Ishikawa (cell line): ENCODE measurements around the gene RAB11FIP4.

ENCODE experiments used
- CEBPB ChIP-seq: IDR thresholded peaks from 2 replicates; pipeline ENCODE4 v1.6.1; 2012
- EGR1 ChIP-seq: IDR thresholded peaks from 2 replicates; pipeline ENCODE4 v1.6.1; 2012
- EP300 ChIP-seq: IDR thresholded peaks from 2 replicates; pipeline ENCODE4 v1.6.1; 2012; ENCODE audit warnings: borderline replicate concordance
- FOXM1 ChIP-seq: IDR thresholded peaks from 2 replicates; pipeline ENCODE4 v1.6.1; 2012; ENCODE audit warnings: low read depth, borderline replicate concordance
- MAX ChIP-seq: IDR thresholded peaks from 2 replicates; pipeline ENCODE4 v1.6.1; 2012
- RAD21 ChIP-seq: IDR thresholded peaks from 2 replicates; pipeline ENCODE4 v1.6.1; 2012; ENCODE audit warnings: low read depth
- REST ChIP-seq: IDR thresholded peaks from 2 replicates; pipeline ENCODE4 v1.6.1; 2012; ENCODE audit warnings: low read depth, mild to moderate bottlenecking
- TAF1 ChIP-seq: IDR thresholded peaks from 2 replicates; pipeline ENCODE4 v1.6.1; 2012; ENCODE audit warnings: low read depth, mild to moderate bottlenecking
- TEAD4 ChIP-seq: IDR thresholded peaks from 2 replicates; pipeline ENCODE4 v1.6.1; 2012
- USF1 ChIP-seq: IDR thresholded peaks from 2 replicates; pipeline ENCODE4 v1.6.1; 2012
- YY1 ChIP-seq: IDR thresholded peaks from 2 replicates; pipeline ENCODE4 v1.6.1; 2012; ENCODE audit warnings: low read depth
- ZBTB7A ChIP-seq: IDR thresholded peaks from 2 replicates; pipeline ENCODE4 v1.6.1; 2012; ENCODE audit warnings: low read depth

GRCh38 chr17:31493656-31494155 lies 102.2 kb downstream of the RAB11FIP4 start:
- TF ChIP-seq REST = no peak
- TF ChIP-seq ZBTB7A = no peak
- no peak for TF ChIP-seq RAD21
- TF ChIP-seq CEBPB = no peak
- TF ChIP-seq FOXM1 = no peak
- no peak for TF ChIP-seq TAF1
- TF ChIP-seq YY1 = no peak
- no peak for TF ChIP-seq EGR1
- TF ChIP-seq EP300 = no peak
- TF ChIP-seq TEAD4 = no peak
- TF ChIP-seq MAX = no peak
- no peak for TF ChIP-seq USF1
